HepG2 (cell line): Measurements from ENCODE around the gene SLC2A6. TPM values are rescaled to one million over a fixed set of nuclear protein-coding genes. Genes with fewer than 3 reads are reported as not detected.

Experiments
- CENPT ChIP-seq: sonication (generic); formaldehyde crosslinking; IDR thresholded peaks from 2 replicates; pipeline ENCODE4 v1.8.0; 2022; ENCODE audit warnings: low read depth, mild to moderate bottlenecking, moderate library complexity, missing genetic modification reagents
- MIER2 ChIP-seq: IDR thresholded peaks from 2 replicates; pipeline ENCODE4 v1.6.1; 2016; ENCODE audit warnings: missing biosample characterization, missing genetic modification reagents
- NFKB2 ChIP-seq: sonication (generic); formaldehyde crosslinking; IDR thresholded peaks from 2 replicates; pipeline ENCODE4 v1.4.0; 2020; ENCODE audit warnings: missing genetic modification reagents, borderline replicate concordance
- NFKBIZ ChIP-seq: IDR thresholded peaks from 2 replicates; pipeline ENCODE4 v1.6.1; 2018; ENCODE audit warnings: missing genetic modification reagents, missing compliant biosample characterization
- NONO ChIP-seq, 2 experiments: fragments of 450-650 bp in 1 of 2; sonication (generic) in 1 of 2; formaldehyde crosslinking in 1 of 2; IDR thresholded peaks in 1 of 2; conservative IDR thresholded peaks in 1 of 2; 2 replicates each; pipeline versions ENCODE4 v1.6.1 to v1.8.0; 2017 to 2022; ENCODE audit warnings: mild to moderate bottlenecking in 1 of 2, missing genetic modification reagents in 1 of 2, moderate library complexity in 1 of 2
- PHF20 ChIP-seq: sonication (generic); formaldehyde crosslinking; IDR thresholded peaks from 2 replicates; pipeline ENCODE4 v1.5.0; 2020; ENCODE audit warnings: mild to moderate bottlenecking, missing genetic modification reagents
- PRPF4 ChIP-seq: fragments of 200-400 bp; formaldehyde crosslinking; IDR thresholded peaks from 2 replicates; pipeline ENCODE4 v1.6.1; 2016; ENCODE audit warnings: low read length, low read depth; ENCODE audit not compliant: poor library complexity, severe bottlenecking
- SALL1 ChIP-seq: sonication (generic); formaldehyde crosslinking; IDR thresholded peaks from 2 replicates; pipeline ENCODE4 v1.8.0; 2022; ENCODE audit warnings: mild to moderate bottlenecking, missing genetic modification reagents
- SNAI1 ChIP-seq: sonication (generic); formaldehyde crosslinking; IDR thresholded peaks from 2 replicates; pipeline ENCODE4 v1.5.0; 2020; ENCODE audit warnings: mild to moderate bottlenecking, missing genetic modification reagents, borderline replicate concordance
- ZFP37 ChIP-seq: sonication (generic); formaldehyde crosslinking; IDR thresholded peaks from 2 replicates; pipeline ENCODE4 v1.4.0; 2020; ENCODE audit warnings: missing genetic modification reagents, borderline replicate concordance
- ZNF644 ChIP-seq: IDR thresholded peaks from 2 replicates; pipeline ENCODE4 v1.6.1; 2016; ENCODE audit warnings: low read depth
- polyA plus RNA-seq, 8 experiments: library from polyadenylated mRNA; depleted of rRNA in 3 of 8; stranded (reverse) in 7 of 8; unstranded in 1 of 8; fragments of >200 nt; fragmentation: Illumina TruSeq in 4 of 8; extraction: Trizol in 4 of 8; gene quantifications; 2 replicates each; pipeline versions ENCODE4 v1.2.1 to v1.2.3, GENCODE V29; 2011 to 2016; ENCODE audit warnings: low read depth in 4 of 8, missing spikeins in 1 of 8, mixed read lengths in 1 of 8; ENCODE audit not compliant: insufficient read depth in 1 of 8
- total RNA-seq, 5 experiments: library from RNA; depleted of rRNA; stranded (reverse); fragments of >200 nt; fragmentation: Illumina TruSeq; extraction: Trizol; gene quantifications; 2 replicates each; pipeline ENCODE4 v1.2.3, GENCODE V29; 2016; ENCODE audit warnings: low read depth in 1 of 5
- TF ChIP-seq, protein P1 (sequence below): IDR thresholded peaks from 2 replicates; pipeline ENCODE4 v1.4.0; 2020; ENCODE audit warnings: mild to moderate bottlenecking, missing genetic modification reagents
- TF ChIP-seq, protein P2 (sequence below): sonication (generic); formaldehyde crosslinking; IDR thresholded peaks from 2 replicates; pipeline ENCODE4 v1.4.0; 2020; ENCODE audit warnings: mild to moderate bottlenecking, missing genetic modification reagents
- TF ChIP-seq, protein P3 (sequence below): sonication (generic); formaldehyde crosslinking; IDR thresholded peaks from 2 replicates; pipeline ENCODE4 v1.4.0; 2020; ENCODE audit warnings: missing genetic modification reagents, mild to moderate bottlenecking, borderline replicate concordance

The SLC2A6 gene
- total and polyA plus RNA-seq, 2 of the 13 experiments (the other 11 are each of a cell fraction or from before 2014, with no cell fraction given) = 4.1 to 15.0 TPM

DNA sequence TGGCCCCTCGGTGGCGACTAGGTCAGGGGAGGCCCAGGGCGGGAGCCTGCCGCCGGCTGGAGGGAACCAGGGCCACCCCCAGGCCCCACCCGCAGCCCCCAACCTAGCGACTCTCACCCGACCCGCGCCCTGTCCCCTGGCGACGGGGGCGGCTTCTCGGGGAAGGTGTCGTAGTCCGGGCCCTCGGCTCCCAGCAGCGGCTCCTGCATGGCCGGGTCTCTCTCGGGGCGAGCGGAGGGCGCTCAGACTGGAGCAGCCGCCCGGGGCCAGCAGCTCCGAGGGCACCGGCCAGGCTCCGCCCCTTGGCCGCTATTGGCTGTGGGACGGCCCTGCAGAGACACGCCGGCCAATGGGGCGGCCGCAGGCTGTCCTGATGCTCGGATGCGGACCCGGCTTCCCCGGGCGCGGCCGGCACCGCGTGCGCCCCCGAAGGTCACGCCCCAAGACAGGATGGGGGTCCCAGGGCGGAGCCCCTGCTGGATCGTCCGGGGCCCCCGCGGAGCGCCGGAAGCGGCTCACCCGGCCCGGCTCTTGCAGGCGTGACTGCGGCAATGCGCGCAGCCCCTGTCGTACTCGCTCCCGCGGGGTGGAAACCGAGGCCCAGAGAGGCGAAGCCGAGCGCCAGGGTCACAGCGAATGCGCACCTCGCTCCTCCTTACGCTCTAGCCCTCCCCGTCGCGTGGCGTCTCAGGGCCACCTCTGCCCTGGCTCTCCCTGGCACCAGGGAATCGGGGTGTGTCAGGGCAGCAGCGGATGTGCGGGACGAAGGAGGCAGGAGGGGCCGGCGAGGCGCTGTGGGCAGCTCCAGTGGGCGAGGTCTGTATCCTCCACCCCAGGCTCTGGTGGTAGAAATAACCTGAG is at the start of gene SLC2A6 (continued):
- TF ChIP-seq, protein P1, sequence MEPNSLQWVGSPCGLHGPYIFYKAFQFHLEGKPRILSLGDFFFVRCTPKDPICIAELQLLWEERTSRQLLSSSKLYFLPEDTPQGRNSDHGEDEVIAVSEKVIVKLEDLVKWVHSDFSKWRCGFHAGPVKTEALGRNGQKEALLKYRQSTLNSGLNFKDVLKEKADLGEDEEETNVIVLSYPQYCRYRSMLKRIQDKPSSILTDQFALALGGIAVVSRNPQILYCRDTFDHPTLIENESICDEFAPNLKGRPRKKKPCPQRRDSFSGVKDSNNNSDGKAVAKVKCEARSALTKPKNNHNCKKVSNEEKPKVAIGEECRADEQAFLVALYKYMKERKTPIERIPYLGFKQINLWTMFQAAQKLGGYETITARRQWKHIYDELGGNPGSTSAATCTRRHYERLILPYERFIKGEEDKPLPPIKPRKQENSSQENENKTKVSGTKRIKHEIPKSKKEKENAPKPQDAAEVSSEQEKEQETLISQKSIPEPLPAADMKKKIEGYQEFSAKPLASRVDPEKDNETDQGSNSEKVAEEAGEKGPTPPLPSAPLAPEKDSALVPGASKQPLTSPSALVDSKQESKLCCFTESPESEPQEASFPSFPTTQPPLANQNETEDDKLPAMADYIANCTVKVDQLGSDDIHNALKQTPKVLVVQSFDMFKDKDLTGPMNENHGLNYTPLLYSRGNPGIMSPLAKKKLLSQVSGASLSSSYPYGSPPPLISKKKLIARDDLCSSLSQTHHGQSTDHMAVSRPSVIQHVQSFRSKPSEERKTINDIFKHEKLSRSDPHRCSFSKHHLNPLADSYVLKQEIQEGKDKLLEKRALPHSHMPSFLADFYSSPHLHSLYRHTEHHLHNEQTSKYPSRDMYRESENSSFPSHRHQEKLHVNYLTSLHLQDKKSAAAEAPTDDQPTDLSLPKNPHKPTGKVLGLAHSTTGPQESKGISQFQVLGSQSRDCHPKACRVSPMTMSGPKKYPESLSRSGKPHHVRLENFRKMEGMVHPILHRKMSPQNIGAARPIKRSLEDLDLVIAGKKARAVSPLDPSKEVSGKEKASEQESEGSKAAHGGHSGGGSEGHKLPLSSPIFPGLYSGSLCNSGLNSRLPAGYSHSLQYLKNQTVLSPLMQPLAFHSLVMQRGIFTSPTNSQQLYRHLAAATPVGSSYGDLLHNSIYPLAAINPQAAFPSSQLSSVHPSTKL (CRISPR knock-in tag) = peak; percentile 32
- TF ChIP-seq NONO (IDR thresholded peaks at IDR 0.05) (no peak), NONO (CRISPR knock-in tag; conservative IDR thresholded peaks at IDR 0.05) (peak; percentile 52; the same call in 1 of the 2 replicates), ZFP37 (CRISPR knock-in tag) (no peak), SNAI1 (CRISPR knock-in tag) (peak; percentile 81; the same call in 1 of the 2 replicates), CENPT (no peak), NFKB2 (peak; percentile 78; the same call in 1 of the 2 replicates), PHF20 (0 out of 2 replicates have a peak, but pooled peaks have one; percentile 25), MIER2 (CRISPR knock-in tag) (no peak), ZNF644 (CRISPR knock-in tag) (no peak), SALL1 (CRISPR knock-in tag) (peak; percentile 17; the same call in 1 of the 2 replicates), PRPF4 (no peak), NFKBIZ (CRISPR knock-in tag) (0 out of 2 replicates have a peak, but pooled peaks have one; percentile 20)
- TF ChIP-seq, protein P2, sequence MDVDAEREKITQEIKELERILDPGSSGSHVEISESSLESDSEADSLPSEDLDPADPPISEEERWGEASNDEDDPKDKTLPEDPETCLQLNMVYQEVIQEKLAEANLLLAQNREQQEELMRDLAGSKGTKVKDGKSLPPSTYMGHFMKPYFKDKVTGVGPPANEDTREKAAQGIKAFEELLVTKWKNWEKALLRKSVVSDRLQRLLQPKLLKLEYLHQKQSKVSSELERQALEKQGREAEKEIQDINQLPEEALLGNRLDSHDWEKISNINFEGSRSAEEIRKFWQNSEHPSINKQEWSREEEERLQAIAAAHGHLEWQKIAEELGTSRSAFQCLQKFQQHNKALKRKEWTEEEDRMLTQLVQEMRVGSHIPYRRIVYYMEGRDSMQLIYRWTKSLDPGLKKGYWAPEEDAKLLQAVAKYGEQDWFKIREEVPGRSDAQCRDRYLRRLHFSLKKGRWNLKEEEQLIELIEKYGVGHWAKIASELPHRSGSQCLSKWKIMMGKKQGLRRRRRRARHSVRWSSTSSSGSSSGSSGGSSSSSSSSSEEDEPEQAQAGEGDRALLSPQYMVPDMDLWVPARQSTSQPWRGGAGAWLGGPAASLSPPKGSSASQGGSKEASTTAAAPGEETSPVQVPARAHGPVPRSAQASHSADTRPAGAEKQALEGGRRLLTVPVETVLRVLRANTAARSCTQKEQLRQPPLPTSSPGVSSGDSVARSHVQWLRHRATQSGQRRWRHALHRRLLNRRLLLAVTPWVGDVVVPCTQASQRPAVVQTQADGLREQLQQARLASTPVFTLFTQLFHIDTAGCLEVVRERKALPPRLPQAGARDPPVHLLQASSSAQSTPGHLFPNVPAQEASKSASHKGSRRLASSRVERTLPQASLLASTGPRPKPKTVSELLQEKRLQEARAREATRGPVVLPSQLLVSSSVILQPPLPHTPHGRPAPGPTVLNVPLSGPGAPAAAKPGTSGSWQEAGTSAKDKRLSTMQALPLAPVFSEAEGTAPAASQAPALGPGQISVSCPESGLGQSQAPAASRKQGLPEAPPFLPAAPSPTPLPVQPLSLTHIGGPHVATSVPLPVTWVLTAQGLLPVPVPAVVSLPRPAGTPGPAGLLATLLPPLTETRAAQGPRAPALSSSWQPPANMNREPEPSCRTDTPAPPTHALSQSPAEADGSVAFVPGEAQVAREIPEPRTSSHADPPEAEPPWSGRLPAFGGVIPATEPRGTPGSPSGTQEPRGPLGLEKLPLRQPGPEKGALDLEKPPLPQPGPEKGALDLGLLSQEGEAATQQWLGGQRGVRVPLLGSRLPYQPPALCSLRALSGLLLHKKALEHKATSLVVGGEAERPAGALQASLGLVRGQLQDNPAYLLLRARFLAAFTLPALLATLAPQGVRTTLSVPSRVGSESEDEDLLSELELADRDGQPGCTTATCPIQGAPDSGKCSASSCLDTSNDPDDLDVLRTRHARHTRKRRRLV = no peak
- TF ChIP-seq, protein P3, sequence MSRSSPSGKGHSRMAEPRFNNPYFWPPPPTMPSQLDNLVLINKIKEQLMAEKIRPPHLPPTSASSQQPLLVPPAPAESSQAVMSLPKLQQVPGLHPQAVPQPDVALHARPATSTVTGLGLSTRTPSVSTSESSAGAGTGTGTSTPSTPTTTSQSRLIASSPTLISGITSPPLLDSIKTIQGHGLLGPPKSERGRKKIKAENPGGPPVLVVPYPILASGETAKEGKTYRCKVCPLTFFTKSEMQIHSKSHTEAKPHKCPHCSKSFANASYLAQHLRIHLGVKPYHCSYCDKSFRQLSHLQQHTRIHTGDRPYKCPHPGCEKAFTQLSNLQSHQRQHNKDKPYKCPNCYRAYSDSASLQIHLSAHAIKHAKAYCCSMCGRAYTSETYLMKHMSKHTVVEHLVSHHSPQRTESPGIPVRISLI = no peak
